Esophagus muscularis mucosa (tissue), 4 donors: ENCODE data around the gene ZMYND15.

ENCODE experiments used
- CTCF ChIP-seq, 3 experiments: fragments of 200-600 bp in 2 of 3; fragments of 450-650 bp in 1 of 3; sonication (generic) in 2 of 3; IDR thresholded peaks; one replicate each; pipeline ENCODE4 v1.5.1; 2017 to 2019; ENCODE audit warnings: antibody characterized with exemption in 3 of 3, mild to moderate bottlenecking in 2 of 3, moderate library complexity in 1 of 3
- EP300 ChIP-seq: sonication (generic); formaldehyde crosslinking; IDR thresholded peaks from one replicate; pipeline ENCODE4 v1.6.1; 2017; ENCODE audit warnings: antibody characterized with exemption
- POLR2AphosphoS5 ChIP-seq, 2 donors: sonication (generic); formaldehyde crosslinking; IDR thresholded peaks; one replicate each; pipeline ENCODE4 v1.6.1; 2017; ENCODE audit warnings: antibody characterized with exemption in 2 of 2

- TF ChIP-seq CTCF (IDR thresholded peaks at IDR 0.05) (no peak), EP300 (no peak), POLR2AphosphoS5 (IDR thresholded peaks at IDR 0.05) (no peak)
Measured at GRCh38 chr17:4696437-4696805, 43.2 kb upstream of the ZMYND15 start.
